ENCODE data around the gene GRB10.

The GRB10 gene

GRCh38 chr7:50632561-50633413 lies 149.9 kb downstream of the GRB10 start:
- DNase-seq (ENCODE audit: low spot score) = no peak

GRCh38 chr7:50631639-50632038 lies 151.1 kb downstream of the GRB10 start:
- DNase-seq (ENCODE audit: low spot score) = no peak

GRCh38 chr7:50631100-50631499 lies 151.6 kb downstream of the GRB10 start:
- no peak for DNase-seq (ENCODE audit: low spot score)

GRCh38 chr7:50629238-50629901 lies 153.3 kb downstream of the GRB10 start:
- DNase-seq (ENCODE audit: low spot score) = no peak

- DNase-seq (ENCODE audit: low spot score) = no peak
Observed at GRCh38 chr7:50628434-50629084, 154.1 kb downstream of the GRB10 start.

- no peak for DNase-seq (ENCODE audit: low spot score)
Observed at GRCh38 chr7:50627824-50628361, 154.8 kb downstream of the GRB10 start.

- DNase-seq (ENCODE audit: low spot score) = no peak
Observed at GRCh38 chr7:50626286-50626685, 156.4 kb downstream of the GRB10 start.

- DNase-seq (ENCODE audit: low spot score) = no peak
Observed at GRCh38 chr7:50625360-50625759, 157.3 kb downstream of the GRB10 start.

- DNase-seq (ENCODE audit: low spot score) = no peak
Observed at GRCh38 chr7:50622821-50623220, 159.9 kb downstream of the GRB10 start.

GRCh38 chr7:50621973-50622490 lies 160.7 kb downstream of the GRB10 start:
- no peak for DNase-seq (ENCODE audit: low spot score)

- DNase-seq (ENCODE audit: low spot score) = no peak
Observed at GRCh38 chr7:50621206-50621605, 161.5 kb downstream of the GRB10 start.

- no peak for DNase-seq (ENCODE audit: low spot score)
Observed at GRCh38 chr7:50620433-50620832, 162.3 kb downstream of the GRB10 start.

GRCh38 chr7:50619684-50620083 lies 163.0 kb downstream of the GRB10 start:
- no peak for DNase-seq (ENCODE audit: low spot score)

- no peak for DNase-seq (ENCODE audit: low spot score)
Observed at GRCh38 chr7:50618281-50618680, 164.4 kb downstream of the GRB10 start.

- DNase-seq (ENCODE audit: low spot score) = no peak
Observed at GRCh38 chr7:50615519-50616080, 167.1 kb downstream of the GRB10 start.

- DNase-seq (ENCODE audit: low spot score) = no peak
Observed at GRCh38 chr7:50614721-50615518, 167.8 kb downstream of the GRB10 start.

- DNase-seq (ENCODE audit: low spot score) = no peak
Observed at GRCh38 chr7:50613473-50613872, 169.2 kb downstream of the GRB10 start.

GRCh38 chr7:50612704-50613103 lies 170.0 kb downstream of the GRB10 start:
- DNase-seq (ENCODE audit: low spot score) = no peak

- DNase-seq (ENCODE audit: low spot score) = no peak
Observed at GRCh38 chr7:50610521-50611277, 172.0 kb downstream of the GRB10 start.

GRCh38 chr7:50608196-50608906 lies 174.3 kb downstream of the GRB10 start:
- no peak for DNase-seq (ENCODE audit: low spot score)

All from globus pallidus (tissue), 1 donor.